BE2C (cell line): ENCODE data around the gene IVL. TPM values are rescaled to one million over a fixed set of nuclear protein-coding genes. Genes with fewer than 3 reads are reported as not detected.

ENCODE experiments used
- DNase-seq: peaks from one replicate; pipeline ENCODE4 v3.0.0-alpha.2; 2020
- H3K27me3 ChIP-seq: fragments of 250-450 bp; sonication (Bioruptor Pico); 2 replicates; pipeline ENCODE4 v1.5.1; 2020; ENCODE audit warnings: mild to moderate bottlenecking
- H3K36me3 ChIP-seq: fragments of 250-450 bp; sonication (Bioruptor Pico); 2 replicates; pipeline ENCODE4 v1.5.1; 2020; ENCODE audit warnings: mild to moderate bottlenecking
- H3K4me1 ChIP-seq: fragments of 250-450 bp; sonication (Bioruptor Pico); 2 replicates; pipeline ENCODE4 v1.5.1; 2020
- H3K4me3 ChIP-seq: 2 replicates; pipeline ENCODE4 v1.5.1; 2011; ENCODE audit warnings: low read depth, low read length
- H3K9me3 ChIP-seq: fragments of 250-450 bp; sonication (Bioruptor Pico); 2 replicates; pipeline ENCODE4 v1.5.1; 2020
- CTCF ChIP-seq: IDR thresholded peaks from 2 replicates; pipeline ENCODE4 v1.5.1; 2012; ENCODE audit warnings: mild to moderate bottlenecking, low read depth, low read length
- polyA plus RNA-seq: library from polyadenylated mRNA; unstranded; fragments of >200 nt; gene quantifications from one replicate; pipeline ENCODE4 v1.2.1, GENCODE V29; 2012; ENCODE audit warnings: low read depth, missing spikeins; ENCODE audit not compliant: insufficient read length, insufficient read depth

Gene IVL, protein sequence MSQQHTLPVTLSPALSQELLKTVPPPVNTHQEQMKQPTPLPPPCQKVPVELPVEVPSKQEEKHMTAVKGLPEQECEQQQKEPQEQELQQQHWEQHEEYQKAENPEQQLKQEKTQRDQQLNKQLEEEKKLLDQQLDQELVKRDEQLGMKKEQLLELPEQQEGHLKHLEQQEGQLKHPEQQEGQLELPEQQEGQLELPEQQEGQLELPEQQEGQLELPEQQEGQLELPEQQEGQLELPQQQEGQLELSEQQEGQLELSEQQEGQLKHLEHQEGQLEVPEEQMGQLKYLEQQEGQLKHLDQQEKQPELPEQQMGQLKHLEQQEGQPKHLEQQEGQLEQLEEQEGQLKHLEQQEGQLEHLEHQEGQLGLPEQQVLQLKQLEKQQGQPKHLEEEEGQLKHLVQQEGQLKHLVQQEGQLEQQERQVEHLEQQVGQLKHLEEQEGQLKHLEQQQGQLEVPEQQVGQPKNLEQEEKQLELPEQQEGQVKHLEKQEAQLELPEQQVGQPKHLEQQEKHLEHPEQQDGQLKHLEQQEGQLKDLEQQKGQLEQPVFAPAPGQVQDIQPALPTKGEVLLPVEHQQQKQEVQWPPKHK
- polyA plus RNA-seq: not detected

DNA sequence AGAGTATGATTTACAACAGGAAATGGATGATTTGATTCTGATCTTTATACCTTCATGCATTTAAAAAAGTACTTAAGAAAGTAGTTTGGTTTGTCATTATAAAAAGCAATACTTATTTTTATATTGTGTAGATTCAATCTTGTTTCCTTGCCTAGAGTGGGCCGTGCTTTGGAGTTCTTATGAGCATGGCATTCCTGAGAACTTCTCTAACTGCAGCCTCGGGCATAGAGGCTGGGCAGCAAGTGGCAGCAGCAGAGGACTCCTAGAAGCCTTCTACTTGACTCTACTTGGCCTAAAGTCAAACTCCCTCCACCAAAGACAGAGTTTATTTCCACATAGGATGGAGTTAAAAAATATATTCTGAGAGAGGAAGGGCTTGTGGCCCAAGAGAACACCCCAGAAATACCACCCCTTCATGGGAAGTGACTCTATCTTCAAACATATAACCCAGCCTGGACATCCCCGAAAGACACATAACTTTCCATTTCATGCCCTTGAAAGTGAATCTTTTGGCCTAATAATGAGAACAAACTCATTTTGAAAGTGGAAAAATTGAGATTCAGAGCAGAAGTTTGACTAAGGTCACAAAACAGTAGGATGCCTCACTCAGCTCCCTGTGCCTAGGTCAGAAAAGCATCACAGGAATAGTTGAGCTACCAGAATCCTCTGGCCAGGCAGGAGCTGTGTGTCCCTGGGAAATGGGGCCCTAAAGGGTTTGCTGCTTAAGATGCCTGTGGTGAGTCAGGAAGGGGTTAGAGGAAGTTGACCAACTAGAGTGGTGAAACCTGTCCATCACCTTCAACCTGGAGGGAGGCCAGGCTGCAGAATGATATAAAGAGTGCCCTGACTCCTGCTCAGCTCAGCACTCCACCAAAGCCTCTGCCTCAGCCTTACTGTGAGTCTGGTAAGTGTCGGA, at the start of gene IVL:
Gene IVL, plus strand, starts transcription at position 861 of the 916 bp plus-strand sequence. CDS start 1,252 bp downstream, outside the sequence.
- Histone ChIP-seq H3K36me3 (no peaks in the 10 kb centered on the region), H3K9me3 (no peaks in the 10 kb centered on the region), H3K27me3 (no peaks in the 10 kb centered on the region), H3K4me1 (no peaks in the 10 kb centered on the region), H3K4me3 (no peak within 1 kb of the TSS)
- no peak for DNase-seq
- no peak for TF ChIP-seq CTCF

GRCh38 chr1:152859696-152860095, 48.6 kb upstream of the IVL start, which contains the start of gene LCE7A:
Gene LCE7A (plus strand): TSS chr1:152859996. CDS start chr1:152860698, 702 bp downstream.
- Histone ChIP-seq H3K4me1 (no peaks in the 10 kb centered on the region), H3K9me3 (no peaks in the 10 kb centered on the region), H3K4me3 (no peak within 1 kb of the TSS), H3K27me3 (no peaks in the 10 kb centered on the region), H3K36me3 (no peaks in the 10 kb centered on the region)
- no peak for DNase-seq
- no peak for TF ChIP-seq CTCF

DNA sequence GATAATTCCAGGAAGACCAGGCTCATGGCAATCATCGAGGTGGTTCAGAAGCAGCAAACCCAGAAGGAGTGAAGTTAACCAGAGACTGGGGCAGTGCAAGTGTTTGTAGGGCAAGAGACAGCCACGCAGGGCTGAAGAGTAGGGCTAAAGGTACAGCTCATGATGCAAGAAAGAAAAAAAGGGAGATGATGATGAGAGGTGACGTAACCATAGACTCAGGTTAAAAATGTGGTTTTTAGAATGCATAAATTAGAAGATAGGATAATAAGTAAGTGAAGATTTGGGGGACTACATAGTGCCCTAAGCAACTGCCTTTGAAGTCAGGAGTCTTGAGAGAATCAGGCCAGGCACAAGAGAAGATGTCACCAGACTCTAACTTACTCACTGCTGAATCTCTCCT, 48.2 kb upstream of the IVL start:
- no peaks in the 10 kb centered on the region for H3K4me1 ChIP-seq
- no peak for TF ChIP-seq CTCF
- no peaks in the 10 kb centered on the region for H3K36me3 ChIP-seq
- H3K27me3 ChIP-seq: no peaks in the 10 kb centered on the region
- H3K4me3 ChIP-seq: no peak overlapping the region
- H3K9me3 ChIP-seq: no peaks in the 10 kb centered on the region
- no peak for DNase-seq

- no peak for DNase-seq
- no peaks in the 10 kb centered on the region for H3K27me3 ChIP-seq
- no peaks in the 10 kb centered on the region for H3K9me3 ChIP-seq
- no peak for TF ChIP-seq CTCF
- no peak overlapping the region for H3K4me3 ChIP-seq
- no peaks in the 10 kb centered on the region for H3K36me3 ChIP-seq
- H3K4me1 ChIP-seq: no peaks in the 10 kb centered on the region
Measured at GRCh38 chr1:152861374-152861773, 47.0 kb upstream of the IVL start.

GRCh38 chr1:152864443-152864842, 43.9 kb upstream of the IVL start:
- TF ChIP-seq CTCF: no peak
- Histone ChIP-seq H3K4me1 (no peaks in the 10 kb centered on the region), H3K9me3 (no peaks in the 10 kb centered on the region), H3K27me3 (no peaks in the 10 kb centered on the region), H3K36me3 (no peaks in the 10 kb centered on the region), H3K4me3 (no peak overlapping the region)
- no peak for DNase-seq
